CD4-positive, alpha-beta T cell treated with Interleukin-2 at 100 ng/mL for 4 hours (primary cell): ENCODE results near the gene NRXN2.

Source experiments
- DNase-seq: peaks from one replicate; pipeline ENCODE4 v3.0.0-alpha.2; 2020; ENCODE audit warnings: low spot score

The NRXN2 gene

DNA sequence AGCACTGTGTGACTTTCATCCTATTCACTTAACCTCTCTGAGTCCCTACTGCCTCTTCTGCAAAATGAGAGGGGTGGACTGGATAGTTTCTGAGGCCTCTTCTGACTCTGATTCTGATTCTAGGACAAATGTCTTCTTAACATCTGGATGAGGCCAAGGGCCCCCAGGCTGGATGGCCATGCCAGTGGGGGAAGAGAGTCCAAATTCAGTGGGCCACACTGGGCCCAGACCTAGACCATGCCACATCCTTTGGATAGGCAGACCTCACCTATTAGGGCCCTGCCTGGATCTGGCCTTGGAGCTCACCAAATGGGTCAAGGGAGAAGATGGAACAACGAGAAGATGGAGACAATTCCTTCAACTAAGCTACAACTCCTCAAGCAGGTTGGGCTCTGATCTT is 24.6 kb downstream of the NRXN2 start:
- DNase-seq: no peak

DNA sequence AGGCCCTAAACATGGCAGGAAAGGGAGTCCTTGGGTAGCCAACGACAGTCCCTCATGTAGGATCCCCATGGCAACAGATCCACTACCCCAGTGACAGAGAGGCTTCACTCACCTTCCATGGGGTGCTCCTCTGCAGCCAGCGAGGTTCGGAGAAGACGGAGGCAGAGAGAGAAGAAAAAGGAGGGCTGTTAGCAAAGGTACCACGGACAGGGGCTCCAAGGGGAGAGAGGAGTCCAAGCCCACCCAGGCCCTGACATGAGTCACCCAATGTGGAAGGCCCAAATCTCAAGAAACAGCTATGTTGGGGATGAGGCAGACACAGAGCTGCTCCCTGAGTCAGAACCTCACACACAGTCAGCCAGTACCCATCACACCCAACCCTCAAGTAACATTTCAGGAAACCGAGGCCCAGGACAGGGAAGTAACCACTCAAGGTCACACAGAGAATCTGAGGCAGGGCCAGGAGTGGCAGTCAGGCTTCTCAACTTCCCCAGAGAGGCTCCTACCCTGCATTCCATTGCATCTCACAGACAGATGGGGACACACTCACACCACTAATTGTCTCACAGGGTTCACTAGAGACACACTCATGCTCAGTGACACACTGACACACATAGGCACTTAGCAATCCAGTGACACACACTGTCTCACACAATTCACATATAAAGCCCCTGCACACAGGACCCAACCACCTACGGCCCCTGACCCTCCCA is 25.2 kb downstream of the NRXN2 start:
- no peak for DNase-seq

DNA sequence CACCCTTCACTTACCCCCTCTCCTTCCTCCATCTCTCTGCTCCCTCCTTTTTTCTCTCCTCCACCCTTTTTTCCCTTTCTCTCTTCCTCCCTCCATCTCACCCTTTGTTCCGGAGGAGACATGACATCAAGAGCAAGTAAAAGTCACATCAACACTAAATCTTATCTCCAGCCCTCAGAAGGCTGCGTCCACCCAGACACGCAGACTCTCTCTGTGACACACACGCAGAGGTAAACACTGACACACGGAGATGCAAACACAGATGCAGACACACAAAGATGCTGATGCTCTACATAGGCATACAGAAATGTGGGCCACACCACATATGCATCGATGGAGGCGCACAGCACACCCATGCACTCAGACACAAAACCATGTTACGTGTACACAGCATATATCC is 27.0 kb downstream of the NRXN2 start:
- DNase-seq: no peak

DNA sequence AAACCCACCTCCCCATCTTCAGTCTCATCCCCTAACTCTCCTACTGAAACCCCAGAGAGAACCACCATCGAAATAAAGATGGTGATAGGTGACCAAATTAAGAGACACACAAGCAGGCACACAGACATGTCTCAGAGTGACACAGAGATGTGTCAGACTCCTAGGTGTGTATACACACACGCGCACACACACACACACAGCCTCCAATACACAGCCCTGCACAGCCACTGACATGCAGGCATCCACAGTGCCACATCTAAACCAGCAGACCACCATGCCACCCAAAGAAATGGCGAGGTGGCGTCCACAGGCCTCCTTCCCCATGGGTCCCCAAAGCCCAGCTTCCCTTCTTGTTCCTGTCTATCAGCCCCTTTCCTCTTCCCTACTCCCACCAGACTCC is 27.4 kb downstream of the NRXN2 start:
- no peak for DNase-seq

DNA sequence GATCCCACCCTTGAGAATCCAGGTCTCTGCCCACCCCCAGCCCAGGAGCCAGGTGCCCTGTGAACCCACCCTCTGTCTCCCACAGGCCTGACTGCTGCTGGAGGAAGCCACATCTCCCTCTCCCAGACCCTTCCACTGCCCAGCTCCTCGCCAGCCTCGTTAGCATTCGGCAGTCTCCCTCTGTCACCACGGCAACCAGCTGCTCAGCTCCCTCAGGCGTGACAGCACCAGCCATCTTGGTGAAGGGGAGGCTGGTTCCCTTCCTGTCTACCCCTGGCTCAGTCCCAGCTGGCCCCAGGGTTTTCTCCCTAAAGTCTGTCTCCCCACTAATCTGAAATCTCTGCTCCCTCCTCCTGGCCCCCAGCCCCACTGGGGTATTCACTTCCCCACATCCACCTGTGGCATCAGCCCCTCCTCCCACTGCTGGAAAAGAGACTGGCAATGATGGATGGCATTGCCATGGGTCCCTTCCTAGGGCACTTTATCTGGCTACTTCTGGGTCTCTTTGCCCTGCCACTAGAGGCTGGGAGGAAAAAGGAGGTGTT is 28.1 kb downstream of the NRXN2 start:
- DNase-seq: no peak

DNA sequence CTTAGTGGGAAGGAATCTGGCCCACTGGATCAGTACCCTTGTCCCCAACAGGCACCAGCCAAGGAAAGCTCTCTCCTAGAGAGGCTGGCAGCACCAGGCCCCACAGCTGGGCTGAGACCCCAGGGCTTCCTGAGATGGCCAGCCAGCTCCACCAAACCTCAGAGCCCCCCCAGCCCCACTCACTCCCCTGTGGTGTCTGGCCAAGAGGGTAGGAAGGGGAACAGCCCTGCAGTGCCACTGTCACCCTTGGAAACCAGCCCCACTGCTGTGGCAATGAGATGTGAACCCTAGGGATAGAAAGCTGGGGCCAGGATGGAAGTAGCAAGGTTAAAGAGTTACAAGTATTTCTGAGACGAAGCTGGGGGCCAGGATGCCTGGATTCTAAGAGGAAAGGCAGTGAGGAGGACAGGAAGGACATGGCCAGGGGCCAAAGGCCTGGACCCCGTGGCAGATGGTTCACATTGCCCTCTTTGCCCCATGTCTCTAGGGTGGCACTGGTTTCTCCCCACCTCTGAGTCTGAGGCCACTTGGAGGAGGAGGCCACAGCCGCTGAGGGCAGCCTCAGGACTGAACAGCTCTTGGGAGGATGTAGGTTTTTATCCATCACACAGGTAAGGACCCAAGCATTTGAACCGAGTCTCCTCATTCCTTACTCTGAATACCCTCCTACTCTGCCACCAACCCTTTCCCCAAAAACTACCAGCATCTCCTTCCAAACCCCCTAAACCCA is 28.8 kb downstream of the NRXN2 start:
- no peak for DNase-seq

DNA sequence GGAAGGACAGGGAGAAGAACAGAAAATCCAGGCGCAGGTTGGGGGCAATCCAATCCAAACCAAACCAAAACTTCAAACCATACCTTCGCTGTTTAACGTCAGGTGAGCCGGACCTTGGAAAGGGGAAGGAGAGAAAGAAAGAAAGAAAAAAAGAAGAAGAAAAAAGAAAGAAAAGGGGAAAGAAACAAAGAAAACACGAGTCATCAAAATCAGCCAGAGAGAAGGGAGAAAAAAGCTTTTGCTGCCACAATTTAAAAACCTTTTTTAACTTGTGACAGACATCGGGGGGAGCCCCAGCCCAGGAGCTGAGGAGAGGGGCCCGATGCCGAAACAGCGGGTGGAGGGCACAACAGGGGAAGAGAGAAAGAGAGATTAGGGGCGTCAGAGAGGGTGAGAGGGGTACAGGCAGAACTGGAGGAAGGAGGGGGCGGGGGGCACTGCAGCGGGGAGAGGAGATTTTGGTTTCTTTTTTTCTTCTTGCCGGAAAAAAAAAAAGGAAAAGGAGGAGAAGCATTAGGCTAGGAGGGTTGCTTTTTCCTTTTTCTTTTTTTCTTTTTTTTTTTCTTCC is 30.1 kb downstream of the NRXN2 start:
- no peak for DNase-seq

DNA sequence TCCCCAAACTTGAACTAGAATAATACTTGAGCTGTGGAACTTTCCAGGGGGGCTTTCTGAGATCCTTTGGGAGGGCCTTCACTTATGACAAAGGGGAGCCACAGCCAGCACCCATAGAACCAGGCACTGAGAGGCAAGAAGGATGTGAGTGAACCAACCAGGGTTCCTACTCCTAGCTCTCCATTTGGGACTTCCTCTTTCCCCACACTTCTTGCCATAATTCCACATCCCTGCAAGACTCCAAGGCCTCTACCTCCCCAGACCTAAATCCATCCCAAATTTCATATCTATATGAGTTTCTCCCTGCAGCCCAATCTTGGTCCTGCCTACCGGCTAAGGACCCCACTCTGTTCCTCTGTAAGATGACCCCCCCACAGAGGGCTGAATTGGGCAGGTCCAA is 31.5 kb downstream of the NRXN2 start:
- DNase-seq: no peak

DNA sequence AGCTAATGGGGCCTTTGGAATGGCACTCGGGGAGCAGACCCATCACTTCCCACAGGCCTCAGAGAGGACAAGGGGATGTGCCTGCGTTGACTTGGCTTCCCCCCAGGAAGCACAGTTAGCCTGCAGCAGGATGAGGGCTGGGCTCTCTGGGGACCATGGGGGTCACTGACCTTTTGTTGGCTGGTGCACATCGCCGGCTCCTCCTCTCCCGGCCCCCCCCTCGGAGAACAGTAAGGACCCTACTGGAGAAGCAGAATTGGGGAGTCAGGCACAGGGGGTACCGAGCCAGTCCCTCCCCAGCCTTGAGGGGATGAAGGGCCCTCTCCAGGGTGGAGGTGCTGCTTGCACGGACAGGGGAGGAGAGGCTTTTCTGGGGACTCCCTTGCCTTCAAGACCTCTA is 32.8 kb downstream of the NRXN2 start:
- no peak for DNase-seq

DNA sequence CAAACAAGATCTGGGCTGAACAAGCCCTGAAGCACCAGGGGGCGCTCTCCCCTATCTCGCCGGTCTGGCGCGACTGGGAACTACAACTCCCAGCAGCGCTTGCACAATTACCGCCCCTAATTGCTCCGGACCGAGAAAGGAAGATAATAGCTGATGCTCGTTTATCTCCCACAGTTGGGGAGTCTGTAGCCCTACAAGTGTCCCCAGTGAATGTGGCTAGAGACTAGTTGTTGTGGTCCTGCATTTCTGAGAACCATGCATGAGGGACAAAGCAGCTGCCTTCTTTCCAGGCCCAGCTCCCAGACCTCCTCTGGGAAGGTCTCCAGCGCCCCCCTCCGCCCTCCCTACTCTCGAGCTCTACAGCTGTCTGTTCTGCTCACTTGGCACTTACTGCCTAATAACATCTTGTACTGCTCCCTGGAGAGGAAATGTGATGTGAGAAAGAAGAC is 34.4 kb downstream of the NRXN2 start:
- peak; percentile 90 for DNase-seq

DNA sequence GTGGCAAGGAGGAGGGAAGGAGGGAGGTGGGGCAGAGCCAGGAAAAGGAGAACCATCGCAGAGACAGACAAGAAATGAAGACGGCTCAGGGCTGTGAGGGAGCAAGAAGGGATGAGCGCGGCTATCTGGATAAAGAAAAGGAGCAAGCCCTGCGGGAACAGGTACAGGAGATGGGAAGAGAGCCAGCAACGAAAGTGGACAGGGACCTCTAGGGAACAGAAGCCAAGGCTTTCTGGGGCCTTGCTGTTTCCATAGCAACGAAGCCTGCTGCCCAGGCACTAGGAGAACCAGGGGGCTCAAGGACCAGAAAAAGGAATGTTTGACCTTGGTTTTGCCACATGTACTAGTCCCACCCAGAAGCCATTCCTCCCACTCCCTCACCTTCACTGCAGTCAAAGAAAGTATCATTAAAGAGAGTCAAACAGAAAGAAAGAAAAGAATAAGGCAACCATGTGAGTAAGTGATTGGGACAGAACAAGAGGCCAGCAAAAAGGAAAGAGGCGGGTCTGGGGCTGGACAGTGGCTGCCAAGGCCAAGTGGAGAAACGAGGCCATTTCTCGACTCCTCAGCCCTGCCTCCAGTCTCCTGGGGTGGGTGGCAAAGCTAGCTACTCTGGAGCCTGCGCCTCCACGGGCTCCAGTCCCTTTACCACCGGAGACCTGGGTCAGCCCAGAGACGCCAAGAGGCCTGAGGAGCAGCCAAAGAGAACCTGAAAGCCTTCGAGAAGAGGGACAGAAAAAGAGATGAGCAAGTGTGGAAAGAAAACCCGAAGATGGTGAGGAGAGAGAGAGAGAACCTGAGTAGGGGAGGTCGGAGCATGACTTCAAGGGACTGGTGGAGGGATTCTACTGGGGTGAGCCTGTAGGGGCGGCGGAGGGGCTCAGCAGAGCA is 35.1 kb downstream of the NRXN2 start:
- DNase-seq: no peak

DNA sequence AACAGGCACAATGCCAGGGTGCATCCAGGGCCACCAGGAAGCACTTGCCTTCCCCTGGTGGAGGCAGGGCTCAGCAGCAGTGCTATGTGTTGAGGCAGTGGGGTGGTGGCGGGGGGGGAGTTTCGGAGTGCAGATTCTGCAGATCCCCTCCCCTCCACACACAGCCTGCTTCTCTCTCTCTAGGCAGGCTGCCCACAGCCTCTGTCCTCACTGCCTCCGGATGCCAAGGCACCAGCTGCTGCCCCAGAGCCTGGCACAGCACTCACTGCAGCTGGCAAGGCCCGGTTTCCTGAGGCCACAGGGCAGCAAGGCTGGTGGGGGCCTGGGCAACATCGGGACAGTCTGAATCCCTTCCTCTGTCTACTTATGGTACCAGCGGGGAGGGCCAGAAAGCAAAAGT is 35.8 kb downstream of the NRXN2 start:
- DNase-seq: no peak

DNA sequence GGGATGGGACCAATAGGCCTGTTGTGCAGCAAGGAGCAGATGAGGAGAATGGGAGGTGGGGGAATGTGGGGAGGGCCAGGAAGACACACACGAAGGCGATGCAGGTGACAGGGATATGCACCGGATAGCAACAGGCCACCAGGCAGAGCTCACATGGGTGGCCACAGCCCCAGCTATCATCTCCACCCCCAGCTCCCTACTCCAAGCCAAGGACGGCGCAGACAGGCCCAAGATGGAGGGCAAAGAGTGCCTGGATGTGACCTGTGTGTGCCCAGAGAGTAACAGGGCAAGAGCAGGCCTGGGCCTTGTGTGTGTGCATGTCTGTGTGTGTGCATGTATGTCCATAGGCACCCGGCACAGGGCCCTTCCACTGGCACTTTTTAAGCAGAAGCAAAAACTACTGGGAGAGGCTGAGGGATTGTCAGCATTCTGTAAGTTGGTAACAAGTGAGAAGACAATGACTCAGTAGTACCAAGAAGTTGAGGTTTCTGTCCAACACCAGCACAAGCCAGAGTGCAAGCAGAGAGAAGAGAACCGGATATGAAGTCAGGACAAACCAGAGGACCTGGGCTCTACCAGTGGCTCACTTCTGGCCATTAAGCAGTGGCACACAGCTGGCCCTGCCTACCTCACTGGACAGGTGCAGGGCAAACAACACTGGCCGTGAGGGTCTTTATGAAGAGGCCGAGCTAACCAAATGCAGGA is 36.4 kb downstream of the NRXN2 start:
- no peak for DNase-seq

DNA sequence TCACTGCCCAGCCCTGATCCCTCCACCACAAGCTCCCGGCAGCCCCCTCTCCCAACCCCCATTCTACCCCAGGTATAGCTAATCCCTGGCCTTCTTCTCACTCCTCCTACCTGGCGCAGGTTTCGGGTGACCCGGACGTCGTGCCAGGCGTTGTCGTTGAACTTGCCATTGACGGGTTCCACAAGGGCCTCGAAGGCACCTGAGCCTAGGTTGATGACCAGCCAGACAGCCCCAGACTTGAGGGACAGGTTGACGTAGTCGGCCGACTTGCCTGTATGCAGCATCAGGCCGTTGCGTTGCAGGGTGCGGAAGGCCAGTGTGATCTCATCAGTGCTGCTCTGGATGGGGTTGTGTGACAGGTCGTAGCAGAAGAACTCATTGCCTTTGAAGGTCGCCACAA is 37.5 kb downstream of the NRXN2 start:
- no peak for DNase-seq

DNA sequence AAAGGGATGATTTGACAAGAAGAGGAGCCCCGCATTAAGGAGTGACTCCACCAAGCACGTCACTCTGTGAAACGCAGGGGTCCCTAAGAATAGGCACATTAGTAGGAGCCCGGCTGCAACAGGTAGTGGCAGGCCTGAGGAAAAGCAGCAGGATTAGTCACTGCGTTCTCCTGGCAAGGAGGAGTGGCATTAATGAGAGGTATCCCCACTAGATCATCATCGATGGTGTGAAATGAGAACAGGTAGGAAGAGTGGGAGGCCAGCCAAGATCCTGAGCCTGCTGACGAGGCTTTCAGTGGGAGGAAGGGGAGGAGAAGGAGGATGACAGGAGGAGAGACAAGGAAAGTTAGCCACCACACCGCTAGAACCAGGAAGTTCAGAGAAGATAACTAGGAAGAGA is 38.6 kb downstream of the NRXN2 start:
- no peak for DNase-seq

DNA sequence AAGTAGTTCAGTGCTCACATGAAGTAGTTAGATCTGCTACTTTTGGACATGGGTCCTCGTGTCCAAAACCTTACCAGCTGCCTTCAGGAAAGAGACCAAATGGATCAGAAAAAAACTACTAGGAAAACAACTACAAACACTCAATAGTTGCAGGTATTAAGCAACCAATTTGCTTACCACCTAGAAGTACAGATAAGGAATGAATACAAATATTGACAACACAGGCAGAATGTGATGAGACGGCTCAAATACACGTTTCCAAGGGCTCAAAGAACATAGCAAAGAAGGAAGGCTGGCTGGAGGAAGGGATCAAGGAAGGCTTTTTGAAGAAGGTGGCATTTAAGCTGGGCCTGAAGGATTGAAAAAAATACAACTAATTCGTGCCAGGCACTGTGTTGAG is 41.8 kb downstream of the NRXN2 start:
- DNase-seq: no peak

DNA sequence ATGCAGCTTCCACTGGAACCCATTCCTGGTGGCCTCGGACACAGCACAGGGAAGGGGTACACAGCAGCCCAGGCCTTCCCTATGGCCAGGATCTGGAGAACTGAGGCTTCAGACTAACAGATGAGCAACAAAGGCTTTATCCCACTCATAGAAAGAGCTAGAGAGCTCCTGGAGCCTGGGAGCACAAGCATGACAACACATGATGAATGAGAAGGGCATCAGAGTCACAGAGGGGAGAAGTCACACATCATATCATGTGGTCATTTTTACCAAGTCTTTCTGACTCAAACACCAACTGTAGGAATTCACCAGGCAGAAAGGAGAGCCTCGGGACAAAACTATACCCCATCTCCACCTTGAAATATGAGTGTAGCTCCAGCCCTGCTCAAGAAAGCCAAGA is 43.2 kb downstream of the NRXN2 start:
- no peak for DNase-seq

DNA sequence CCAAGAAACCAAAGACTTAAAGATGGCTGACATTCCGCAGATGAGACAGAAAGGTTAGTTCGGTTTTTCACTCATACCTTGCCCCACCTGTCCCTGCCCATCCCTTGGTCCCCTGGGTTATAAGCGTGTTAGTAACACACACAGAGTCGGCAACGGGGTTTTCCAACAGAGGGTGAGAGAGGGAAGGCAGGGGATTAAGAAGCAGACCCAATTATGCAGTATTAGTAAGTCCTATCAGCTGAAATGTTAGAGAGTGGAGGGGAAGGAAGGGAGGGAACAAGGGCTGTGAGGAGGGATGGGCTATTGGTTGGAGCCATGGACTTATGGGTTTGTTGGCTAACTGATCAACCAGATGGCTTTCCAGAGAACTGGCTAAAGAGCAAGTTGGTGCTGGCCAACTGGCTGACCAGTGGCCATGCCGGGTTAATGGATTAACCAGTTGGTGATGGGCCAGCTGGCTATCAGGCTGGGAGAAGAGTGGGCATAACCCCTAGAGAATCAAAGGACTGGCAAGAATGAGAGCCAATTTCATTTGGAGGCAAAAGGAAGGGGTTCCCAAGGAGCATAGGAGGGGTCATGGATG is 45.5 kb downstream of the NRXN2 start:
- DNase-seq: no peak

DNA sequence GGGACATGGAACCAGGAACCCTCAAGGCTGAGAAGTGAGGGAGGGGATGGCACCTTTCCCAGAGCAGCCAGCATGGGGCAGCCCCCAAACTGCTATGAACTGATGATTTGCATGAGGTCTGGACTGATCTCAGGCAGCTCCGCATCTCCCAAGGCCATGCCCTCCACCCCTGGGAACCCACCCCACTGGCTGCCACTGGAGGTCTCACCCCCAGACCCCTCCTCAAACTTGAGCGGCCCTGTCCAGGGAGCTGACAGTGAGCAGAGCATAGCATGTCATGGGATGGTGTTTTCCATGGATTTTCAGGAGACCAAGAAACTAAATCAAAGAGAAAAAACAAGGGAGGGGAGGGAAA is 46.8 kb downstream of the NRXN2 start:
- DNase-seq: no peak

DNA sequence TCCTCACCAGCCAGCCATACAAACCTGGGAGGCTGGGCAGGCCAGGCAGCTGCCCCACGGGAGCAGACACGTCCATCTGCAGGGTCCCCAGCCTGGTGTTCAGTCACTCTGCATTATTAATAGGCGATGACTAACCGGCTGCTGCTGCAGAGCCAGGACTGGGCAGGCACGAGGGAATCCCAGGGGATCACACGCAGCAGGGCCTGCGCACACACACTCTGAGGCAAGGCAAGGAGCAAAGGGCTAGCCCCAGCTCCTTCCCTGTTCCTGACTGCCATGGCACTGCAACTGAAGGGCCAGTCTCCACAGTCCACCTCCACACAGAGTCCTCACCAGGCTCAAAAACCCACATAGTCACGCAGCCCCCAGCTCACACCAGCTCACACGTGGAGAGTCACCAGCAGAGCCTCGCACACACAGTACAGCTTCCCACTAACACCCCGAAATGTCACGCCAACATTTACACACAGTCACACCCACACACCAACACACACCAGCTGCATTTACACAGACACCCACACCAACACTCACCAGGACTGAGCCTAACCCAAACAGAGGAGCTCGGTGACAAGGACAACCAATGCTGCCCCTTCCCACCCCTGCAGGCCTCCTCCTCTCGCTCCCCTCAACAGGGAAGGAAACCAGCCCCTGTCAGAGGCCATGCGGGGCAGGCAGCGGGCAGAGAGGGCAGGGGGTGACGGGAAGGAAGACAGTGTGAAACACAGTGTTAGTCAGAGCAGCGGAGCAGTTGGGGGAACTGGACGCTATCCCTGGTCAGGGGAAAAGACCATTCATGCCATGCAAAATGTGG is 47.3 kb downstream of the NRXN2 start:
- no peak for DNase-seq
